H1 (cell line): Measurements from ENCODE around the gene GRID1.

ENCODE experiments used
- POLR2A ChIP-seq, 2 experiments: IDR thresholded peaks; 1 replicate in 1 of 2; 2 replicates in 1 of 2; pipeline ENCODE4 v1.6.1; 2011; ENCODE audit warnings: low read depth in 2 of 2, low read length in 2 of 2, mild to moderate bottlenecking in 2 of 2; ENCODE audit errors: control extremely low read depth in 1 of 2
- TF ChIP-seq, protein P1 (sequence below), 3 experiments: IDR thresholded peaks; 1 replicate in 2 of 3; 2 replicates in 1 of 3; pipeline versions ENCODE4 v1.5.1 to v1.6.1; 2011; ENCODE audit warnings: low read length in 3 of 3, mild to moderate bottlenecking in 3 of 3, inconsistent platforms in 2 of 3, low read depth in 1 of 3, moderate library complexity in 1 of 3; ENCODE audit not compliant: insufficient read depth in 1 of 3; ENCODE audit errors: control extremely low read depth in 1 of 3

DNA sequence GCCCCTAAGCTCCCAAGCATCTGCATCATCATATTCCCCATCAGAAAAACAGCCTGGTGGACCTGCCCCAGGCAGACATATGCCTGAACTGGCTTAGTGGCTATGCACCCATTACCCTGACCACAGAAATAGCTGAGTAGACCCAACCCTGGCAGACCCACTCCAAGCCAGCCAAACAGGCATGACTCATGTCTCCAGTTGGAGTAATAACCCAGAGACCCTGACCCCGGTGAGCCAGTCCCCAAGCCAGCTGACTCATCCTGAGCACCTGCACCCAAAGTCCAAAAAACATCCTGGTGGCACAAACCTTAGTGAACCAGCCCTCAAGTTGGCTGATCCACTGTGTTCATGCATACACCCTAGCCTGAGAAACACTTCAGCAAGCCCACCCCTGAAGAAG lies 555.9 kb downstream of the GRID1 start:
- no peak for TF ChIP-seq POLR2A (IDR thresholded peaks at IDR 0.05; ENCODE audit: control extremely low read depth in 1 of 2, low read depth in 2 of 2, low read length in 2 of 2)
- TF ChIP-seq, protein P1, sequence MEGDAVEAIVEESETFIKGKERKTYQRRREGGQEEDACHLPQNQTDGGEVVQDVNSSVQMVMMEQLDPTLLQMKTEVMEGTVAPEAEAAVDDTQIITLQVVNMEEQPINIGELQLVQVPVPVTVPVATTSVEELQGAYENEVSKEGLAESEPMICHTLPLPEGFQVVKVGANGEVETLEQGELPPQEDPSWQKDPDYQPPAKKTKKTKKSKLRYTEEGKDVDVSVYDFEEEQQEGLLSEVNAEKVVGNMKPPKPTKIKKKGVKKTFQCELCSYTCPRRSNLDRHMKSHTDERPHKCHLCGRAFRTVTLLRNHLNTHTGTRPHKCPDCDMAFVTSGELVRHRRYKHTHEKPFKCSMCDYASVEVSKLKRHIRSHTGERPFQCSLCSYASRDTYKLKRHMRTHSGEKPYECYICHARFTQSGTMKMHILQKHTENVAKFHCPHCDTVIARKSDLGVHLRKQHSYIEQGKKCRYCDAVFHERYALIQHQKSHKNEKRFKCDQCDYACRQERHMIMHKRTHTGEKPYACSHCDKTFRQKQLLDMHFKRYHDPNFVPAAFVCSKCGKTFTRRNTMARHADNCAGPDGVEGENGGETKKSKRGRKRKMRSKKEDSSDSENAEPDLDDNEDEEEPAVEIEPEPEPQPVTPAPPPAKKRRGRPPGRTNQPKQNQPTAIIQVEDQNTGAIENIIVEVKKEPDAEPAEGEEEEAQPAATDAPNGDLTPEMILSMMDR (IDR thresholded peaks at IDR 0.05; ENCODE audit: control extremely low read depth in 1 of 3, insufficient read depth in 1 of 3, low read depth in 1 of 3, low read length in 3 of 3) = no peak
